NCI-H146 treated with DMSO at 0.1 percent for 48 hours (cell line): ENCODE data around the gene ZNF845.
"Not testable (repeated sequence)": the region's sequence is repeated elsewhere in the genome, so short reads cannot be mapped to it uniquely, and the experiment has no call there.

ENCODE experiments used
- DNase-seq: peaks from one replicate; lab custom pipeline; 2025; ENCODE audit not compliant: unreplicated experiment; lab: John Stamatoyannopoulos, UW

Gene ZNF845

GRCh38 chr19:53374743-53375142 is 41.2 kb downstream of the ZNF845 start:
- DNase-seq = no peak

GRCh38 chr19:53381376-53381775 is 47.8 kb downstream of the ZNF845 start:
- DNase-seq = no peak

- DNase-seq = no peak
These were observed 54.6 kb downstream of the ZNF845 start for GRCh38 chr19:53388168-53388567.

- DNase-seq = no peak
These were observed 55.4 kb downstream of the ZNF845 start for GRCh38 chr19:53388904-53389303.

- DNase-seq = peak; percentile 40
These were observed 56.0 kb downstream of the ZNF845 start for GRCh38 chr19:53389571-53389970.

- DNase-seq = peak; percentile 69
These were observed 56.4 kb downstream of the ZNF845 start for GRCh38 chr19:53389978-53390377.

- DNase-seq = peak; percentile 63
These were observed 61.0 kb downstream of the ZNF845 start for GRCh38 chr19:53394522-53394973.

- DNase-seq = peak; percentile 80
These were observed 61.7 kb downstream of the ZNF845 start, which contains the start of gene ZNF765 for GRCh38 chr19:53394974-53395839. Gene ZNF765 (plus strand): TSS chr19:53395149. CDS start chr19:53398016, 2,867 bp downstream.

- not testable (repeated sequence) for DNase-seq
These were observed 62.4 kb downstream of the ZNF845 start for GRCh38 chr19:53395840-53396524.

GRCh38 chr19:53396525-53396868 is 62.9 kb downstream of the ZNF845 start:
- no peak for DNase-seq

GRCh38 chr19:53397918-53398317 is 64.4 kb downstream of the ZNF845 start:
- DNase-seq = not testable (repeated sequence)
